Peyer's patch (tissue), 4 donors: ENCODE measurements around the gene SMAD9. TPM values are rescaled to one million over a fixed set of nuclear protein-coding genes. Genes with fewer than 3 reads are reported as not detected.

Experiments used
- DNase-seq, 3 donors: peaks; one replicate each; pipeline ENCODE4 v3.0.0-alpha.2; 2017 to 2019
- H3K27ac ChIP-seq, 4 donors: fragments of 200-600 bp; sonication (generic); one replicate each; pipeline ENCODE4 v1.5.1; 2016 to 2019
- H3K27me3 ChIP-seq, 2 donors: fragments of 200-600 bp; sonication (generic); one replicate each; pipeline ENCODE4 v1.5.1; 2019
- H3K36me3 ChIP-seq, 3 donors: fragments of 200-600 bp; sonication (generic); one replicate each; pipeline ENCODE4 v1.5.1; 2016 to 2019
- H3K4me1 ChIP-seq, 4 donors: fragments of 200-600 bp; sonication (generic); one replicate each; pipeline ENCODE4 v1.5.1; 2016 to 2019
- H3K4me3 ChIP-seq, 4 donors: fragments of 200-600 bp; sonication (generic); 1 replicate in 3 of 4; 2 replicates in 1 of 4; pipeline ENCODE4 v1.5.1; 2016 to 2019; ENCODE audit warnings: mild to moderate bottlenecking in 1 of 4
- H3K9me3 ChIP-seq, 4 donors: fragments of 200-600 bp; sonication (generic); one replicate each; pipeline ENCODE4 v1.5.1; 2016 to 2019; ENCODE audit warnings: mild to moderate bottlenecking in 1 of 4
- POLR2A ChIP-seq, 2 donors: fragments of 450-650 bp; IDR thresholded peaks; one replicate each; pipeline ENCODE4 v1.5.1; 2017; ENCODE audit warnings: antibody characterized with exemption in 2 of 2, mild to moderate bottlenecking in 2 of 2, moderate library complexity in 2 of 2
- total RNA-seq, 4 donors: library from RNA; depleted of rRNA; stranded (reverse); fragments of >200 nt; gene quantifications; one replicate each; pipeline ENCODE4 v1.1.0, GENCODE V29; 2016
- TF ChIP-seq, protein P1 (sequence below), 6 experiments: fragments of 450-650 bp in 4 of 6; fragments of 200-600 bp in 2 of 6; sonication (generic) in 1 of 6; IDR thresholded peaks; one replicate each; pipeline ENCODE4 v1.5.1; 2017 to 2019; ENCODE audit warnings: antibody characterized with exemption in 6 of 6, mild to moderate bottlenecking in 3 of 6, moderate library complexity in 1 of 6

Gene SMAD9
- total RNA-seq, 4 donors from 2014 or later, result 3.2 to 10.7 (median 4.0) TPM

DNA sequence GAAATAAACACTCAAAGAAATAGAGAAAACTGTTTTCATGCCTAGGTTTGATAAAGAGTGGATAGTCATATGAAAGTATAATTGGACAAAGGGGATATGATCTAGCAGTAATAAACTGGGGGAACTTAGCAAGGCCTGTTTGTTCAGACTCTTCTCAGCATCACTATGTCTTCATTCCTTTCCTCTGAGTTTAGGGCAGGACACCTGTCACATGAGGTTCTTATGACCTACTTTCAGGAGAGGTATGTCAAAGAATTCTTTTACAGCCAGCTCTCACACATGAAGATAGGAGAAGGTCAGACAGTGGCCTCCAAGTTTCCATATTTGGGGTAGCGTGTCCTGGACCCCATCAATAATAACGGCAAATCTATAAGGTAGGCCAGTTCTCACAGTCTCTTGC lies 112.4 kb downstream of the SMAD9 start:
- H3K9me3 ChIP-seq, result no peaks in the 10 kb centered on the region

GRCh38 chr13:36806102-36806501 lies 113.9 kb downstream of the SMAD9 start:
- H3K9me3 ChIP-seq, result no peaks in the 10 kb centered on the region
- no peak for TF ChIP-seq POLR2A (IDR thresholded peaks at IDR 0.05)
- TF ChIP-seq, protein P1, sequence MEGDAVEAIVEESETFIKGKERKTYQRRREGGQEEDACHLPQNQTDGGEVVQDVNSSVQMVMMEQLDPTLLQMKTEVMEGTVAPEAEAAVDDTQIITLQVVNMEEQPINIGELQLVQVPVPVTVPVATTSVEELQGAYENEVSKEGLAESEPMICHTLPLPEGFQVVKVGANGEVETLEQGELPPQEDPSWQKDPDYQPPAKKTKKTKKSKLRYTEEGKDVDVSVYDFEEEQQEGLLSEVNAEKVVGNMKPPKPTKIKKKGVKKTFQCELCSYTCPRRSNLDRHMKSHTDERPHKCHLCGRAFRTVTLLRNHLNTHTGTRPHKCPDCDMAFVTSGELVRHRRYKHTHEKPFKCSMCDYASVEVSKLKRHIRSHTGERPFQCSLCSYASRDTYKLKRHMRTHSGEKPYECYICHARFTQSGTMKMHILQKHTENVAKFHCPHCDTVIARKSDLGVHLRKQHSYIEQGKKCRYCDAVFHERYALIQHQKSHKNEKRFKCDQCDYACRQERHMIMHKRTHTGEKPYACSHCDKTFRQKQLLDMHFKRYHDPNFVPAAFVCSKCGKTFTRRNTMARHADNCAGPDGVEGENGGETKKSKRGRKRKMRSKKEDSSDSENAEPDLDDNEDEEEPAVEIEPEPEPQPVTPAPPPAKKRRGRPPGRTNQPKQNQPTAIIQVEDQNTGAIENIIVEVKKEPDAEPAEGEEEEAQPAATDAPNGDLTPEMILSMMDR (IDR thresholded peaks at IDR 0.05), result no peak

More for the DNA sequence above, 112.4 kb downstream of the SMAD9 start:
- no peaks in the 10 kb centered on the region for H3K27me3 ChIP-seq
- H3K27ac ChIP-seq, result no peak overlapping the region
- DNase-seq, result no peak
- TF ChIP-seq POLR2A (IDR thresholded peaks at IDR 0.05), result no peak
- TF ChIP-seq, protein P1 (IDR thresholded peaks at IDR 0.05), result no peak
- no peaks in the 10 kb centered on the region for H3K36me3 ChIP-seq
- no peaks in the 10 kb centered on the region for H3K4me1 ChIP-seq
- H3K4me3 ChIP-seq, result no peak overlapping the region

GRCh38 chr13:36804588-36804987 lies 115.5 kb downstream of the SMAD9 start:
- Histone ChIP-seq H3K9me3 (no peaks in the 10 kb centered on the region), H3K4me1 (no peaks in the 10 kb centered on the region), H3K27me3 (no peaks in the 10 kb centered on the region), H3K36me3 (no peaks in the 10 kb centered on the region), H3K27ac (no peak overlapping the region), H3K4me3 (no peak overlapping the region)
- DNase-seq, result no peak
- TF ChIP-seq, protein P1 (IDR thresholded peaks at IDR 0.05), result no peak
- no peak for TF ChIP-seq POLR2A (IDR thresholded peaks at IDR 0.05)

More at GRCh38 chr13:36806102-36806501, 113.9 kb downstream of the SMAD9 start:
- Histone ChIP-seq H3K27me3 (no peaks in the 10 kb centered on the region), H3K36me3 (no peaks in the 10 kb centered on the region), H3K4me3 (no peak overlapping the region), H3K27ac (no peak overlapping the region), H3K4me1 (no peaks in the 10 kb centered on the region)
- DNase-seq, result no peak

GRCh38 chr13:36801035-36801434 lies 119.0 kb downstream of the SMAD9 start:
- DNase-seq, result no peak
- H3K4me1 ChIP-seq, result no peaks in the 10 kb centered on the region
- no peaks in the 10 kb centered on the region for H3K9me3 ChIP-seq
- H3K4me3 ChIP-seq, result no peak overlapping the region
- no peaks in the 10 kb centered on the region for H3K27me3 ChIP-seq
- H3K27ac ChIP-seq, result no peak overlapping the region
- H3K36me3 ChIP-seq, result no peaks in the 10 kb centered on the region
- no peak for TF ChIP-seq POLR2A (IDR thresholded peaks at IDR 0.05)
- TF ChIP-seq, protein P1 (IDR thresholded peaks at IDR 0.05), result no peak

GRCh38 chr13:36796052-36796451 lies 124.0 kb downstream of the SMAD9 start:
- DNase-seq, result no peak
- no peak for TF ChIP-seq POLR2A (IDR thresholded peaks at IDR 0.05)
- TF ChIP-seq, protein P1 (IDR thresholded peaks at IDR 0.05), result no peak

DNA sequence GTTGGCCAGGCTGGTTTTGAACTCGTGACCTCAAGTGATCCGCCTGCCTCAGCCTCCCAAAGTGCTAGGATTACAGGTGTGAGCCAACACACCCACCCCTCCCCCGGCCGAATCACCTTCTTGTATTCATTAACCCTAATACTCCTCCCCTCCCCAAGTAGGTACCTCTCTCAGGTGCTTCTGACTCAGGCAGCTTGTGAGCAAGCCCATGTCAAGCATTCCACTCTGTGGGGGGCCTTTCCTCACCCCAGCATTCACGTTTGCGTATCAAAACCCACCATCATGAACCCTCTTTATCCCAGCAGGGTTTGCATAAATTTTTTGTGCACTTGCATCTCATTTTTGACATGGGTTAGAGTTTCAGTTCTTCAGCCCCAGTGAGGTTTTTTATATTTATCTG lies 124.6 kb downstream of the SMAD9 start:
- no peak for DNase-seq
- no peak overlapping the region for H3K4me3 ChIP-seq
- H3K27me3 ChIP-seq, result no peaks in the 10 kb centered on the region
- no peaks in the 10 kb centered on the region for H3K36me3 ChIP-seq
- H3K9me3 ChIP-seq, result no peaks in the 10 kb centered on the region
- H3K4me1 ChIP-seq, result no peaks in the 10 kb centered on the region
- TF ChIP-seq, protein P1 (IDR thresholded peaks at IDR 0.05), result no peak
- no peak for TF ChIP-seq POLR2A (IDR thresholded peaks at IDR 0.05)
- H3K27ac ChIP-seq, result no peak overlapping the region

More at GRCh38 chr13:36796052-36796451, 124.0 kb downstream of the SMAD9 start:
- H3K27me3 ChIP-seq, result no peaks in the 10 kb centered on the region
- H3K27ac ChIP-seq, result no peak overlapping the region
- H3K36me3 ChIP-seq, result no peaks in the 10 kb centered on the region
- no peaks in the 10 kb centered on the region for H3K4me1 ChIP-seq
- H3K9me3 ChIP-seq, result no peaks in the 10 kb centered on the region
- H3K4me3 ChIP-seq, result no peak overlapping the region
